HEK293T (cell line): Measurements from ENCODE around the gene TTLL6.

Experiments
- BHLHE40 ChIP-seq: fragments of 450-650 bp; IDR thresholded peaks from 2 replicates; pipeline ENCODE4 v1.6.1; 2016; ENCODE audit warnings: mild to moderate bottlenecking, moderate library complexity, borderline replicate concordance
- CTBP1 ChIP-seq: fragments of 450-650 bp; IDR thresholded peaks from 2 replicates; pipeline ENCODE4 v1.6.1; 2016; ENCODE audit warnings: borderline replicate concordance
- ELF4 ChIP-seq: fragments of 450-650 bp; IDR thresholded peaks from 2 replicates; pipeline ENCODE4 v1.6.1; 2017; ENCODE audit warnings: antibody characterized with exemption
- FOXA1 ChIP-seq: fragments of 450-650 bp; IDR thresholded peaks from 2 replicates; pipeline ENCODE4 v1.6.1; 2016; ENCODE audit warnings: mild to moderate bottlenecking
- FOXK2 ChIP-seq: fragments of 450-650 bp; IDR thresholded peaks from 2 replicates; pipeline ENCODE4 v1.6.1; 2016; ENCODE audit warnings: mild to moderate bottlenecking
- HDGF ChIP-seq: fragments of 450-650 bp; IDR thresholded peaks from 2 replicates; pipeline ENCODE4 v1.6.1; 2017; ENCODE audit warnings: antibody characterized with exemption, borderline replicate concordance
- L3MBTL2 ChIP-seq: fragments of 450-650 bp; conservative IDR thresholded peaks from 2 replicates; pipeline ENCODE4 v1.6.1; 2016; ENCODE audit warnings: mild to moderate bottlenecking
- SUZ12 ChIP-seq: fragments of 450-650 bp; IDR thresholded peaks from 2 replicates; pipeline ENCODE4 v1.6.1; 2016; ENCODE audit warnings: mild to moderate bottlenecking

- TF ChIP-seq L3MBTL2 (no peak), HDGF (no peak), FOXA1 (no peak), CTBP1 (no peak), SUZ12 (no peak), BHLHE40 (no peak), ELF4 (no peak), FOXK2 (no peak)
These were observed 61.7 kb downstream of the TTLL6 start for GRCh38 chr17:48755356-48755755.
